GM19467 (cell line): ENCODE results near the gene PTOV1.

Experiments used
- ATAC-seq: cut with Tn5 transposase; IDR thresholded peaks from one replicate; pipeline ENCODE4 v1.9.1; 2021; ENCODE audit warnings: mild to moderate bottlenecking, moderate library complexity; ENCODE audit not compliant: unreplicated experiment

The PTOV1 gene

GRCh38 chr19:49843265-49843664 is 7.7 kb upstream of the PTOV1 start:
- ATAC-seq = no peak

DNA sequence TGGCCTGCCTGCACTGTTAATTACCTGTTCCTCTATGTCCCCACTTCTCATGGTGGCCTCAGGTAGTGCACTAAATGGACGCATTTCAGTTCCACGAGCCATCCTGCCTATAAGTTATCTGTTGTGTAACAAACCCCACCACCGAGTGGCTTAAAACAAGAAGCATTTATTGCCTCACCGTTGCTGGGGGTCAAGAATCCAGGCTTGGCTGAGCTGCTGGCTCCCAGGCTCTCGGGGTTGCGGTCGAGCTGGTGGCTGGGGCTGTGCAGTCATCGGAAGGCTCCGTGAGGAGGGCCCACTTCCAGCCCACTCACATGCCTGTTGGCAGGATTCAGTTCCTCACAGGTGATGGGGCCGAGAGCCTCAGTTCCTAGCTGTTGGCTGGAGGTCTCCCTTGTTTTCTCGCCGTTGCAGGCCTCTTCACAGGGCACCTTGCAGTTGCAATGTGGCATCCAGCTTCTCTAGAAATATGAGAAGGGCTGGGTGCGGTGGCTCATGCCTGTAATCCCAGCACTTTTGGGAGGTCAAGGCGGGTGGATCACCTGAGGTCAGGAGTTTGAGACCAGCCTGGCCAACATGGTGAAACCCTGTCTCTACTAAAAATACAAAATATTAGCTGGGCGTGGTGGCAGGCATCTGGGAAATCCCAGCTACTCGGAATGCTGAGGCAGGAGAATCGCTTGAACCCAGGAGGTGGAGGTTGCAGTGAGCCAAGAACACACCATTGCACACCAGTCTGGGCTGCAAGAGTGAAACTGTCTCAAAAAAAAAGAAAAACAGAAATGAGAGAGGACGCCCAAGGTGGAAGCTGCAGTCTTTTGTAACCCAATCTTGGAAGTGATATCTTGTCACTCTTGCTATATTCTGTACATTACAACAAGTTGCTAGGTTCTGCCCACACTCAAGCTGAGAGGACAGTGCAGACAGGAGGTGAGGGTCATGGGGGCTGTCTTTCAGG is 6.5 kb upstream of the PTOV1 start:
- no peak for ATAC-seq

DNA sequence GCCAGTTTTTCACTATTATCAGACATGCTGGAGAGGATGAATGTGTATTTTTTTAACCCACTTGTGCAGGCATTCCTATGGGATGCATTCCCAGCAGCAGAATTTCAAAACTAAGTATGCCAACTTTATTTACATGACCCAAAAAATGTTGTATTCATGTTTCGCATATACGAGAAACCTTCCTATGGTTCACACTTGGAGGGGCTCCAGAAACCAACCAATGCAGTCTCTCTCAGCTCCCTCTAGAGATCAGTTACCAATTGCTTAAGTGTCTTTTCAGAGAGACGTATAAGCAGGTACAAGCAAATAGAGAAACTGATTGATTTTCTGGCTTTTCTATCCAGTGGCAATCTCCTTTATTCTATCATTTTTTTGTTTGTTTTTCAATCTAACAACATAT is 5.5 kb upstream of the PTOV1 start:
- no peak for ATAC-seq

- ATAC-seq = no peak
Measured at GRCh38 chr19:49846408-49846807, 4.6 kb upstream of the PTOV1 start.

DNA sequence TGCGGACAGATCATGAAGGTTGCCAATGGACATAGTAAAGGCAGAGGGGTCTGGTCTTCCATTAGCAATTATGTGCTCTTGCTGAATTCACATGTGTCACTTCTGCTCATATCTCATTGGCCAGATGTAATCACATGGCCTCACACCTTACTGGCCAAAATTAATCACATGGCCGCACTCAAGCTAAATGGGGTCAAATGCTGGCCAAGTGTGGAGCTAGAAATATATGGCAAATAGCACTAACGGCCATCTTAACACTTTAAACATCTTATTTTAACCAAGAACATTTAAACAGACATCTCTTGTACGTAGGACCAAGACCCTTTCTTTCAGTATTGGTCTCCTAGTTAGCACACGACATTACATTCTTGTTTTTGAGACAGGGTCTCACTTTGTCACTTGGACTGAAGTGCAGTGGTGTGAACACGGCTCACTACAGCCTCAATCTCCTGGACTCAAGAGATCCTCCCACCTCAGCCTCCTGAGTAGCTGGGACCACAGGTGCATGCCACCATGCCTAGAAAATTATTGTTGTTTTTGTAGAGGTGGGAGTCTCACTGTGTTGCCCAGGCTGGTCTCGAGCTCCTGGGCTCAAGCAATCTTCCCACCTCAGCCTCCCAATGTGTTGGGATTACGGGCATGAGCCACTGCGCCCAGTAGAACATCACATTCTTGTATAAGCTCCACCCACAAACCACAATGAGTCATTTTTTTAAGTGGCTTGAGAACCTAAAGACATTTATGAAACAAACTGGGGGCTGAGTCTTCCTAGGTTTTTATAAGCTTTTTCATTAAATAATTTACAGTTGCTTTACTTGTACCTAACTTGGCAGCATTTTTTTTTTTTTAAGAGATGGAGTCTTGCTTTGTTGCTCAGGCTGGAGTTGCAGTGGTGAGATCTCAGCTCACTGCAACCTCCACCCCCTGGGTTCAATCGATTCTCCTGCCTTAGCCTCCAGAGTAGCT is 2.9 kb upstream of the PTOV1 start:
- no peak for ATAC-seq

DNA sequence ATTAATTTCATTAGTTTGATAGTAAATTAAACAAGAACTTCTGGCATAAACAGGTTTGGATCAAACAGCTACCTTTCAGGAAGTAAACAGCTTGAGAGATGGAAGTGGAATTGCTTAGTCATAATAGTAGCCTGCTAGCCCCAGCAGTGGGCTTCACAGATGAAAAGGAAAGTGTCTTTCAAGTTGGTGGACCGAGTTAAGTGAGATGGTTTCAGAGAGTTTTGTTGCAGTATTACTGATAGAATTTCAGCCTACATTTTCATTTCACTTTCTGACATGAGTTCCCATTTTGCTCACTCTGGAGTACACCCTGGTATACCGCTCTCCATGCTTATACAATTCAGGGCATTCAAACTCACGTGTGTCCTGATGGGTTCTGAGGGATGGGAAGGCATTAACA is 2.0 kb upstream of the PTOV1 start:
- ATAC-seq = no peak

DNA sequence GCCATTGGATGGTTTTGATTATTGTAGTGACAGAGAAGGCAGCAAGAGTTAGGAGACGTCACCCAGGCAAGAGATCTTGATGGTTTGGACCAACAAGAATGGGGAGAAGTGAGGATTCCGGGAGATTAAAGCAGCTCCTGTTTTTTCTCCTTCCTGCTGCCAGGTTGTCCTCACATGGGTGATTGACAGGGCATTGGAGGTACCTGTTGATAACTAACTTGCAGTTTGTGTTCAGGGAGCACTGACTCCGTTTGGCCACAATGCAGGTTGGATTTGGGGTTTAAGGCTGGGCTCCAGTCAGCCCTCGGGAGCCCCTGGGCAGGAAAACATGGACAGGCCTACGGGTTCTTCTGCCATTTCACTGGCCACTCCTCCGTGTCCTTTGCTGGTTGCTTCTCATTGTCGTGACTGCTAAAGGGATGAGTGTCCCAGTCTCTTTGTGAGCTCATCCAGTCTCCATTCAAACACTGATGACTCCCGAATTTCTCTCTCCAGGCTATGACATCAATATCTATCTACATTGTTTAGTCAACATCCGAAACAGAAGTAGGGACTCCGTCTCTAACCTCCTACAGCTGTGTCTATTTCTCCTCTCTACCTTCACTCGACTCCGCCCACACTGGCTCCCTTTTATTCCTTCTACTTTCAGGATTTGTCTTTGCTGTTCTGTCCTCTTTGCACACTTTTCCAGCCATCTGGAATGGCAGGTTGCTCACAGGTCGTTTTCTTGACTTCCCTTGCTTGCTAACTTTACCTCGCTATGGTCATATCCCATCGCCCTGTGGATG is 1.3 kb upstream of the PTOV1 start:
- ATAC-seq = no peak

DNA sequence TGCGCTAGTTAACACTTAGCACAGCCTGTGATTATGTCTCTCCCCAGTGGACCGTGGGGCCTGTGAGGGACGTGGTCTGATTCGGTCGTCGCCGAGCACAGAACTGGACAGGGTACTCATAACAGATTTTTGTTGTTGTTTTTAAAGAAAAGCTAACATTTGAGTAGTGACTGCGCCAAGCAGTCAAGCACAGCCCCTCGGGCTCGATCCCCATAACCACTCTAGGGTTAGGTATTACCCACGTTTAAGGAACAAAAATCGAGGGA is 805 bp upstream of the PTOV1 start:
- ATAC-seq = no peak

GRCh38 chr19:49851456-49852259 is 699 bp downstream of the PTOV1 start:
- no peak for ATAC-seq

- no peak for ATAC-seq
Measured at GRCh38 chr19:49852631-49853126, 1.7 kb downstream of the PTOV1 start.

GRCh38 chr19:49853852-49854377 is 3.0 kb downstream of the PTOV1 start:
- no peak for ATAC-seq

- ATAC-seq = no peak
Measured at GRCh38 chr19:49854378-49855263, 3.7 kb downstream of the PTOV1 start.

DNA sequence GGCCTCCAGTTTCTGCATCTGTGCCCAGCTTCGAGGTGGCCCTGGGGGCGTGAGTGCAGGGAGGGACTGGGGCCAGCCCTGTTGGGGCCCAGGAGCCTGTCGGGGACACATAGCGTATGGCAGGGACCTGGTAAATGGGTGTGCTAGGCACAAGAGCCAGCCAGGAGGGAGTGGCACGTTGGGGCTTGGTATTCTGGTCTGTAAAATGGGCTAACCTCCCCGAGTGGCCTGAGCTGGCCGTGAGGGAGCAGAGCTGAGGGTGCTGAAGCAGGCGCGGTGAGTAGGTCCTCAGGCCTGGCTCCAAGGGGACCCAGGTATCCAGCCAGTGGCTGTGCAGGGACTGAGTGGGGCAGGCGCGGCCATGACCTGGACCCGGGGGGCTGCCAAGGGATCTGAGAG is 4.3 kb downstream of the PTOV1 start:
- ATAC-seq = no peak

DNA sequence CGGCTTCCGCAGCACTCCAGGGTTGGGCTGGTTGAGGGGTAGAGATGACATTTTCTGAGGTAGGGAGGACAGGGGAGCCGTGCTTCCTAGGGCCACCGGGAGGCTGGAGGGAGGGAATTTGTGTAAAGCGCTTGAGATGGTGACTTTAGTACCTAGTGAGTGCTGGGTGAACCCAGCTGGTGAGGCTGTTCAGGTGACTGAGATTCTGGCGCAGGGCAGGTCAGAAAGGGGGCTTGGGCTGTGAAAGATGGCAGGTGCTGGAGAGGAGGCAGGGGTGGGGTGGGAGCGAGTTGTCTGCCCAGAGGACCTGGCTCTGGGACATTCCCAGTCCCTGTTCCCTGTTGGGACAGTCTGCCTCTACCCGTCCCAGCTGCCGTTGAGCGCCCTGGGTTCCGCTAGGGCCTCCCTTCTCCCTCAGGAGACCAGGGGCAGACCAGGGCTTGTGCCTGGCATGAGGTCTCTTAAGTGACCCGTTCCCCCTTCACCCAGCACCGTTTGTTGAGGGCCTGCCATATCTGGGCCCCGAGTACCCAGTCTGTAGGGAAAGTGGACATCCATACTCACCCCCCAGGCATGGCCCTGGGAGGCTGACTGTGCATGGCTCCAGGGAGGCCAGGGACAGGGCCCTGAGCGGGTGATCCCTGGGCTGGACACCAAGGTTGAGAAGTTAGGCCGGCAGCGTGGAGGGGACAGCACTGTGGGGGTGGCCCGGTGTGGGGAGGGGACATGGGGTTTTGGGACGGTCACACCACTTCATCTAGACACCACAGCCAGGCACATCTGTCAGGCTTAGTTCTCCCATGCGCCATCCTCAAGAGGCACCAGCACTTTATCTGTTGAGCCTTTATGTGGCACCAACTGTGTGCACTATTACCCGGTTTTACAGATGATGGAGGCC is 5.0 kb downstream of the PTOV1 start:
- no peak for ATAC-seq

GRCh38 chr19:49856574-49857021 is 5.6 kb downstream of the PTOV1 start:
- ATAC-seq = no peak

DNA sequence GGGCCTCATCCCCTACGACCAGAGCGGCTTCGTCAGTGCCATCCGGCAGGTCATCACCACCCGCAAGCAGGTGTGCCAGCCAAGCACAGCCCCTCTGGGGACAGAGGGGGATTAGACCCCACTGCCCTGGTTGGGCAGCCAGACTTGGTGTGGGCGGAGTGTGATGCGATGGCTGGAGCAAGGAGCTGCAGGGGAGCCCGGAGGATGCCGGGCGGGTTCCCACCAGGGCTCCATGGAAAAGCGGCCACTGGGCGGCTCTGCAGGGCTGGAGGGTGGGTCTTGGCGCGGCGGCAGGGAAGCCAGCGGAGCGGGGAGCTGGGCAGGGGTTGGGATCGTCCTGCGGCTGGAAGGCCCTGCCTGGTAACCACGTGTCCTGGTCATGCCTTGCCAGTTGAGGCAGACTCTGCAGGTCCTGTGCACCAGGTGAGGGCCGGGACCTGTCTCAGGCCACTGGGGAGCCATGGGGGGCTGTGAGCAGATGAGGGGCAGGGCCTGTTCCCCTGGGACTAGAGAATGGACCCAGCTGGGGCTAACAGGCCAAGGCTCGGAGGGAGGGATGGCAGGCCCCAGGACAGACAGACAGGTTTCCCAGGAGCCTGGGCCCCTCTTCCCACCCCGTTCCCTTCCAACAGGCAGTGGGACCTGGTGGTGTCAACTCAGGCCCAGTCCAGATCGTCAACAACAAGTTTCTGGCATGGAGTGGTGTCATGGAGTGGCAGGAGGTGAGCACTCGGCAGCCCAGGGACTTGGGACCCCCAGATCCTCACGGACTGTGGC is 6.3 kb downstream of the PTOV1 start:
- ATAC-seq = no peak

DNA sequence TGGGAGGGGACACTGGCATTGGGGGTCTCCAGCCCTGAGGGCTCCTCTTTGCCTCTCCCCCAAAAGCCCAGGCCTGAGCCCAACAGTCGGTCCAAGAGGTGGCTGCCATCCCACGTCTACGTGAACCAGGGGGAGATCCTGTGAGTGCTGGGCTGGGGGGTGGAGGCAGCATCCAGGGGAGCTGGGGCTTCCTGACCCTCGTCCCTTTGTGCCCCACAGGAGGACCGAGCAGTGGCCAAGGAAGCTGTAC is 6.8 kb downstream of the PTOV1 start:
- ATAC-seq = no peak
